Right lobe of liver (tissue), 4 donors: ENCODE measurements around the gene EPHA2.

Experiments
- CTCF ChIP-seq, 4 donors: fragments of 200-600 bp in 3 of 4; fragments of 450-650 bp in 1 of 4; IDR thresholded peaks; one replicate each; pipeline versions ENCODE4 v1.5.1 to v1.8.0; 2016 to 2022; ENCODE audit warnings: antibody characterized with exemption in 4 of 4, mild to moderate bottlenecking in 2 of 4
- POLR2A ChIP-seq: fragments of 450-650 bp; IDR thresholded peaks from one replicate; pipeline ENCODE4 v1.6.1; 2017; ENCODE audit warnings: antibody characterized with exemption, mild to moderate bottlenecking
- donor health status: DM: no; HTN: no; CAD: no.
- donor health status: DM: no; HTN: no; CAD: no.
- donor health status: DM: no; HTN: yes; CAD: no.

- no peak for TF ChIP-seq CTCF (IDR thresholded peaks at IDR 0.05)
- no peak for TF ChIP-seq POLR2A
Observed at GRCh38 chr1:16191916-16192546, 36.2 kb upstream of the EPHA2 start.
